Glutamatergic neuron (in vitro differentiated cells): Measurements from ENCODE around the gene LEO1. TPM values are rescaled to one million over a fixed set of nuclear protein-coding genes. Genes with fewer than 3 reads are reported as not detected.

Experiments
- DNase-seq: peaks from one replicate; pipeline ENCODE4 v3.0.0; 2022
- H3K27ac Mint-ChIP-seq: one replicate; pipeline ENCODE4 v1.8.0; 2020; ENCODE audit warnings: mild to moderate bottlenecking, mixed read lengths, inconsistent platforms; ENCODE audit not compliant: unreplicated experiment
- H3K27me3 Mint-ChIP-seq: one replicate; pipeline ENCODE4 v1.8.0; 2020; ENCODE audit warnings: mild to moderate bottlenecking, moderate library complexity, mixed read lengths, inconsistent platforms; ENCODE audit not compliant: unreplicated experiment
- H3K36me3 Mint-ChIP-seq: one replicate; pipeline ENCODE4 v1.8.0; 2020; ENCODE audit warnings: mild to moderate bottlenecking, mixed read lengths, inconsistent platforms; ENCODE audit not compliant: unreplicated experiment
- H3K4me1 Mint-ChIP-seq: one replicate; pipeline ENCODE4 v1.8.0; 2020; ENCODE audit warnings: mild to moderate bottlenecking, low read depth, mixed read lengths, inconsistent platforms; ENCODE audit not compliant: unreplicated experiment
- H3K4me3 Mint-ChIP-seq: one replicate; pipeline ENCODE4 v1.8.0; 2020; ENCODE audit warnings: mild to moderate bottlenecking, mixed read lengths, inconsistent platforms; ENCODE audit not compliant: unreplicated experiment
- H3K9me3 Mint-ChIP-seq: one replicate; pipeline ENCODE4 v1.8.0; 2020; ENCODE audit warnings: mild to moderate bottlenecking, moderate library complexity, mixed read lengths, inconsistent platforms; ENCODE audit not compliant: unreplicated experiment
- total RNA-seq: library from RNA; stranded (reverse); fragmentation: NEBNext Ultra II Directional; extraction: Animal tissue kit (Norgen Biotek cat#: 25700); gene quantifications from one replicate; pipeline ENCODE4 v1.2.1, GENCODE V29; 2021; ENCODE audit not compliant: unreplicated experiment
- TF ChIP-seq, protein P1 (sequence below): fragments of 200-600 bp; sonication (generic); IDR thresholded peaks from one replicate; pipeline ENCODE4 v1.5.0; 2021; ENCODE audit not compliant: partially characterized antibody, unreplicated experiment

Gene LEO1
- total RNA-seq, 1 donor from 2014 or later: 22.7 TPM

DNA sequence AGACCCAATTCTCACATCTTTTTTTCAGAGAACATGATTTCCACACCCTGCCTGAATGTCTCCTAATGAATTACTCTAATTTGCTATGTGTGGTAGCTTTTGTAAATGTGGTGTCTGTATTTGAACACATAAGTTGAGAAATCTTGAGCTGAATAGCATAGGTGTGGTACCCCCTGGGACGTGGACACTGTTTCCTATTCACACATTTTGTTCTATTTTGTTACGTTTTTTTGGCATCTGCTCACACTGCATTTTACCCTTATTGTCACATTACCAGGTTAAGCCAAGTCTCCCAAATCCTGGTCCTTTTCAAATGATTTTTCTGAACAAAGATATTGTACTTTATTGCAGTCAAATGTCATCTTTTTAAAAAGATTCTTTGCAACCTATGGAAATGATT lies 40.6 kb upstream of the LEO1 start:
- Mint-ChIP-seq H3K4me3 (no peak overlapping the region), H3K4me1 (no peaks in the 10 kb centered on the region), H3K9me3 (no peaks in the 10 kb centered on the region), H3K36me3 (no peaks in the 10 kb centered on the region), H3K27ac (no peak overlapping the region), H3K27me3 (peaks cover 11% of the 10 kb centered on the region)
- no peak for DNase-seq
- TF ChIP-seq, protein P1, sequence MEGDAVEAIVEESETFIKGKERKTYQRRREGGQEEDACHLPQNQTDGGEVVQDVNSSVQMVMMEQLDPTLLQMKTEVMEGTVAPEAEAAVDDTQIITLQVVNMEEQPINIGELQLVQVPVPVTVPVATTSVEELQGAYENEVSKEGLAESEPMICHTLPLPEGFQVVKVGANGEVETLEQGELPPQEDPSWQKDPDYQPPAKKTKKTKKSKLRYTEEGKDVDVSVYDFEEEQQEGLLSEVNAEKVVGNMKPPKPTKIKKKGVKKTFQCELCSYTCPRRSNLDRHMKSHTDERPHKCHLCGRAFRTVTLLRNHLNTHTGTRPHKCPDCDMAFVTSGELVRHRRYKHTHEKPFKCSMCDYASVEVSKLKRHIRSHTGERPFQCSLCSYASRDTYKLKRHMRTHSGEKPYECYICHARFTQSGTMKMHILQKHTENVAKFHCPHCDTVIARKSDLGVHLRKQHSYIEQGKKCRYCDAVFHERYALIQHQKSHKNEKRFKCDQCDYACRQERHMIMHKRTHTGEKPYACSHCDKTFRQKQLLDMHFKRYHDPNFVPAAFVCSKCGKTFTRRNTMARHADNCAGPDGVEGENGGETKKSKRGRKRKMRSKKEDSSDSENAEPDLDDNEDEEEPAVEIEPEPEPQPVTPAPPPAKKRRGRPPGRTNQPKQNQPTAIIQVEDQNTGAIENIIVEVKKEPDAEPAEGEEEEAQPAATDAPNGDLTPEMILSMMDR: no peak

DNA sequence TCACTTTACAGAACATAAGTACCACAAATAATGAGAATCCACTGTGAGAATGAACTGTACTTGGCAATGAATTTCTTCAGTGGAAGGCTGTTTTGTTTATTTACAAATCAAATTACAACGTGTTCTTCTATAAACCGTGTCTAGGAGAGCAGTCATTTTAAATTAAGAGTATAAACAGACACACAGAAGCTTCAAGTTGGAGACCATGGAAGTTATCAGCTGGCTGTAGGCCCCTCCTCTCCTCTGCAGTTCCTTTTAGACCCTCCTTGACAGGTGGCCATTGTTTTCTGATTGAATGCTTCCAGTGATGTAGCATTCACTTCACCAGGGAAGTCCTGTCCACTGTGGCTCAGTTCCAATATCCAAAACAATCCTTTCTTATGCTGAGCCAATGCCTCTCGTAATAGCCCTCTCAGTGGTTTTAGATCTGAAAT lies 40.1 kb upstream of the LEO1 start:
- H3K4me3 Mint-ChIP-seq: no peak overlapping the region
- DNase-seq: no peak
- H3K27ac Mint-ChIP-seq: no peak overlapping the region
- peaks cover 11% of the 10 kb centered on the region for H3K27me3 Mint-ChIP-seq
- H3K4me1 Mint-ChIP-seq: no peaks in the 10 kb centered on the region
- TF ChIP-seq, protein P1: no peak
- no peaks in the 10 kb centered on the region for H3K9me3 Mint-ChIP-seq
- no peaks in the 10 kb centered on the region for H3K36me3 Mint-ChIP-seq

DNA sequence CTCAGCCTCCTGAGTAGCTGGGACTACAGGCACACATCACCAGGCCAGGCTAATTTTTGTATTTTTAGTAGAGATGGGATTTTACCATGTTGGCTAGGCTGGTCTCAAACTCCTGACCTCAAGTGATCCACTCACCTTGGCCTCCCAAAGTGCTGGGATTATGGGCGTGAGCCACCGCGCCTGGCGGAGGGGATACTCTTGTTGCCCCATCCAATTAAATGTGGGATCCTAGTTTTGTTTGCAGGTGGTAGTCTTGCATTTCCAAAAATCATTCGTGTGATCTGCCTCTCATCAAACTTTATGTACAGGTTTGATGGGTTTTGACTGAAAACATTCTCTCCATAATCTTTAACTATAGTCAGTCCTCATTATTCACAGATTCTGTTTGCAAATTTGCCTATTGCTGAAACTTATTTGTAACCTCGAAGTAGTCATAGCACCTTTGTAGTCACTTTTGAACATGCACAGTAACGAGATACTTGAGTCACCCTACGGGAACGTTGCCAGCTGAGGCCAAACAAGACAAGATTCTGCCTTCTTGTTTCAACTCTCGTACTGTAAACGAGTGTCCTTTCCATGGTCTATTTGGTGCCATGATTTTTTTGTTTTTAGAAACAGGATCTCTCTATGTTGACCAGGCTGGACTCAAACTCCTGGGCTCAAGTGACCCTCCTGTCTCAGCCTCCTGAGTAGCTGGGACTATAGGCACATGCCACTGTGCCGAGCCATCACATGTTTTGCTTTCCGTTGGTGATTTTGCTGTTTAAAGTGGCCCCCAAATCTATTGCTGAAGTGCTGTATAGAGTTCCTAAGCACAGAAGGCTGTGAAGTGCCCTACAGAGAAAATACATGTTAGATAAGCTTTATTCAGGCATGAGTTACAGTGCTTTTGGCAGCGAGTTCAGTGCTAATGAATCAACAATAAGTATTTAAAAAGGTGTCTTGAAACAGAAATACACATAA lies 39.3 kb upstream of the LEO1 start:
- Mint-ChIP-seq H3K27me3 (peaks cover 11% of the 10 kb centered on the region), H3K4me3 (no peak overlapping the region), H3K4me1 (no peaks in the 10 kb centered on the region), H3K27ac (no peak overlapping the region), H3K9me3 (no peaks in the 10 kb centered on the region), H3K36me3 (no peaks in the 10 kb centered on the region)
- DNase-seq: no peak
- TF ChIP-seq, protein P1: no peak

DNA sequence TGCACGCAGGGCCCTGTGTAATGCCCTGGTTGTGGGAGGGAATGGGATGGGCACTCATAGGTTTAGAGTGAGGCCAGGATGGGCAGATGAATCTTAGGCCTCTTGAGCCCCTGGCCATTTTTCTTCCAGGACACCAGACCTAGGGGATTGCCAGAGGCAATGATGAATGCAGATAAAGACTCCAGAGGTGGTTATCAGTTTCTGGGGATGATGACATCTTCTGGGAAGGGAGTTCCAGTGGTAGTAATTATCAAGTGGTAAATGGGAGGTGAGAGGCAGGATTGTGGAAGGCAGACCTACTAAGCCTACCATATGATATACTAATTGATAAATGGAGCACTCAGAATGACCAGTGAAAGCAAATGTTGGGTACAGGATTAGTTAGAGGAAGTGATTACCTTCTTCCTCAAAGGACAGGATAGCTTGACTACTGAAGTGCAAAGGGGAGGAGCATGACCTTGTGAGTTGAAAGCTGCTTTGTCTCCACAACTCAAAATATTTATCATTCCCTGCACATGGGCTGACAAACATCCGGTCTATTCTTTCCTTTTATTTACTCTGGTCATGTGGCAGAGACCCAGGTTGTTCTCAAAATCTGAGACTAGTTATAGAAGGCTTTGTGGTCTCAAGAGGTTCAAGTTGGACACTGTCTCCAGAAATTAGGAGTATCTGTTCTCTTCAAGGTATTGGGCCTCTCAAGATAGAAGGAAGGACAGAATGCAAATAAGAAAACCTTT lies 37.3 kb upstream of the LEO1 start:
- Mint-ChIP-seq H3K4me3 (no peak overlapping the region), H3K9me3 (no peaks in the 10 kb centered on the region), H3K4me1 (no peaks in the 10 kb centered on the region), H3K36me3 (no peaks in the 10 kb centered on the region), H3K27ac (no peak overlapping the region), H3K27me3 (peaks cover 8% of the 10 kb centered on the region)
- TF ChIP-seq, protein P1: no peak
- DNase-seq: no peak

DNA sequence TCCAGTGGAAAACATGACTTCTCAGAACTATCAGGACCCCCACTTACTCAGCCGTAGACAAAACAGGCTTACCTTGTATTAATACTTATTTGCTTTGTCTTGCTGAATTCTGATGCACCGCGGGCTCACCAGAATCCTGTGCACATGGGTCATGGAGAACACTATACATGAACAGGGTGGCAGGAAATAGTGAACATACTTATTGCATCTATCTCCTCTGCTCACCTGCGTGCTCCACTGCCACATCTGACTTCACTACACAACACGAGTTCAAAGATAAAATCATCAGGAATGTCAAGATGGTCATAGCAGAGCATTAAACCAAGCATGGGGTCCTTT lies 36.8 kb upstream of the LEO1 start:
- H3K36me3 Mint-ChIP-seq: no peaks in the 10 kb centered on the region
- no peaks in the 10 kb centered on the region for H3K4me1 Mint-ChIP-seq

More for the DNA sequence above, 36.8 kb upstream of the LEO1 start:
- TF ChIP-seq, protein P1: no peak
- no peak overlapping the region for H3K27ac Mint-ChIP-seq
- no peak for DNase-seq
- H3K9me3 Mint-ChIP-seq: no peaks in the 10 kb centered on the region
- peaks cover 8% of the 10 kb centered on the region for H3K27me3 Mint-ChIP-seq
- no peak overlapping the region for H3K4me3 Mint-ChIP-seq
